K562 (cell line): Measurements from ENCODE around the gene CCT5. TPM values are rescaled to one million over a fixed set of nuclear protein-coding genes. Genes with fewer than 3 reads are reported as not detected.

Experiments
- ATAC-seq: fragments of 200-7000 bp; cut with Tn5 transposase; 3 replicates; pipeline ENCODE4 v1.9.1; 2020; ENCODE audit warnings: moderate library complexity
- BruUV-seq: library from RNA; stranded (reverse); fragments of 400-500 nt; replicated peaks from 2 replicates; lab custom pipeline; 2021; lab: Mats Ljungman, UMichigan
- CTCF ChIA-PET: fragments of 300-600 bp; formaldehyde crosslinking; extraction: SDS; loops from one replicate; lab custom pipeline; 2021; ENCODE audit warnings: low intra/inter-chr PET ratio; lab: Yijun Ruan, JAX
- POLR2A ChIA-PET: fragments of 300-600, 350-650 bp; sonication (Branson Sonifier 250); formaldehyde crosslinking; extraction: SDS; loops from one replicate; lab custom pipeline; 2021; ENCODE audit warnings: antibody characterized with exemption, inconsistent platforms; lab: Yijun Ruan, JAX
- DNase-seq, 4 experiments: peaks; one replicate each; pipeline versions ENCODE4 v3.0.0 to v3.0.0-alpha.2; 2011 to 2018; ENCODE audit warnings: low spot score in 3 of 4, mixed read lengths in 3 of 4; ENCODE audit errors: extremely low read depth in 1 of 4
- FAIRE-seq: peaks from 2 replicates; lab custom pipeline; 2011; peaks lifted over from hg19 to GRCh38; lab: Jason Lieb, UNC
- H2AFZ ChIP-seq: 2 replicates; pipeline ENCODE4 v1.6.0; 2011; ENCODE audit warnings: low read depth, low read length, control low read depth, inconsistent platforms
- H3K27ac ChIP-seq: fragments of 200-600 bp; 3 replicates; pipeline ENCODE4 v1.8.0; 2011; ENCODE audit warnings: low read depth, mild to moderate bottlenecking, control low read depth, inconsistent platforms, low read length, moderate library complexity, mixed read lengths; ENCODE audit errors: extremely low read depth
- H3K27me3 ChIP-seq, 2 experiments: fragments of 300-600 bp in 1 of 2; 2 replicates in 1 of 2; 3 replicates in 1 of 2; pipeline versions ENCODE4 v1.6.0 to v1.8.0; 2011; ENCODE audit warnings: inconsistent platforms in 2 of 2, low read length in 2 of 2, mild to moderate bottlenecking in 1 of 2, mixed read lengths in 1 of 2, moderate library complexity in 1 of 2; ENCODE audit not compliant: control insufficient read depth in 2 of 2, insufficient read depth in 2 of 2
- H3K36me3 ChIP-seq: fragments of 300-600 bp; 3 replicates; pipeline ENCODE4 v1.8.0; 2011; ENCODE audit warnings: mild to moderate bottlenecking, low read length, inconsistent platforms; ENCODE audit not compliant: control insufficient read depth, insufficient read depth
- H3K4me1 ChIP-seq, 2 experiments: fragments of 200-600 bp in 1 of 2; replicated peaks in 1 of 2; 2 replicates in 1 of 2; 3 replicates in 1 of 2; pipeline versions ENCODE4 v1.5.1 to v1.8.0; 2011; ENCODE audit warnings: inconsistent platforms in 2 of 2, low read length in 2 of 2, mild to moderate bottlenecking in 1 of 2, mixed read lengths in 1 of 2, moderate library complexity in 1 of 2; ENCODE audit not compliant: control insufficient read depth in 2 of 2, insufficient read depth in 2 of 2
- H3K4me2 ChIP-seq: 2 replicates; pipeline ENCODE4 v1.6.1; 2011; ENCODE audit warnings: low read length, control low read depth, inconsistent platforms, mixed read lengths; ENCODE audit not compliant: insufficient read depth
- H3K4me3 ChIP-seq: fragments of 200-600 bp; sonication (generic), shearing (Covaris generic); 2 replicates; pipeline ENCODE4 v1.5.1; 2016; ENCODE audit warnings: control low read depth, inconsistent platforms
- H3K79me2 ChIP-seq: fragments of 200-600 bp; 3 replicates; pipeline ENCODE4 v1.8.0; 2011; ENCODE audit warnings: low read length, inconsistent platforms; ENCODE audit not compliant: control insufficient read depth, insufficient read depth
- H3K9ac ChIP-seq, 2 experiments: 2 replicates each; pipeline versions ENCODE4 v1.6.0 to v1.6.1; 2011; ENCODE audit warnings: low read depth in 2 of 2, low read length in 2 of 2, control low read depth in 1 of 2, inconsistent platforms in 1 of 2, mild to moderate bottlenecking in 1 of 2, mixed read lengths in 1 of 2; ENCODE audit not compliant: insufficient read depth in 1 of 2
- H3K9me1 ChIP-seq: one replicate; pipeline ENCODE4 v1.6.0; 2011; ENCODE audit warnings: inconsistent platforms, mild to moderate bottlenecking, low read length, moderate library complexity; ENCODE audit not compliant: control insufficient read depth, insufficient read depth
- H3K9me3 ChIP-seq: replicated peaks from 2 replicates; pipeline ENCODE4 v1.5.1; 2011; ENCODE audit warnings: low read depth, low read length, inconsistent platforms; ENCODE audit not compliant: control insufficient read depth, insufficient read depth
- H4K20me1 ChIP-seq: replicated peaks from 2 replicates; pipeline ENCODE4 v1.6.1; 2011; ENCODE audit warnings: low read length, inconsistent platforms, mixed read lengths; ENCODE audit not compliant: control insufficient read depth, insufficient read depth
- ELF2 ChIP-seq: fragments of 250-450 bp; sonication (Bioruptor Pico); IDR thresholded peaks from 2 replicates; pipeline ENCODE4 v1.5.0; 2021; ENCODE audit warnings: mild to moderate bottlenecking
- GTF2A2 ChIP-seq: IDR thresholded peaks from 2 replicates; pipeline ENCODE4 v1.6.1; 2016; ENCODE audit warnings: mild to moderate bottlenecking, missing genetic modification characterization, missing compliant biosample characterization
- HMG20B ChIP-seq: fragments of 250-450 bp; sonication (Bioruptor Pico); IDR thresholded peaks from 2 replicates; pipeline ENCODE4 v1.5.0; 2021; ENCODE audit warnings: mild to moderate bottlenecking
- HOMEZ ChIP-seq: fragments of 250-450 bp; sonication (Bioruptor Pico); IDR thresholded peaks from 2 replicates; pipeline ENCODE4 v1.4.0; 2020; ENCODE audit warnings: mild to moderate bottlenecking, moderate library complexity
- IRF1 ChIP-seq: sonication (generic); formaldehyde crosslinking; IDR thresholded peaks from 2 replicates; pipeline ENCODE4 v1.8.0; 2022; ENCODE audit warnings: missing genetic modification reagents, mild to moderate bottlenecking, borderline replicate concordance
- KAT8 ChIP-seq: fragments of 450-650 bp; IDR thresholded peaks from 2 replicates; pipeline ENCODE4 v1.6.1; 2016; ENCODE audit warnings: low read depth, mild to moderate bottlenecking
- PRPF4 ChIP-seq: fragments of 200-400 bp; formaldehyde crosslinking; IDR thresholded peaks from one replicate; pipeline ENCODE4 v1.6.1; 2017; ENCODE audit warnings: low read length, low read depth, mild to moderate bottlenecking; ENCODE audit not compliant: insufficient read depth, poor library complexity, severe bottlenecking
- SIX5 ChIP-seq, 2 experiments: IDR thresholded peaks; 2 replicates each; pipeline ENCODE4 v1.6.1; 2011; ENCODE audit warnings: low read length in 2 of 2, borderline replicate concordance in 1 of 2, low read depth in 1 of 2, mild to moderate bottlenecking in 1 of 2, moderate library complexity in 1 of 2; ENCODE audit not compliant: insufficient read depth in 1 of 2
- SMAD2 ChIP-seq: fragments of 150-350 bp; IDR thresholded peaks from 2 replicates; pipeline ENCODE4 v1.6.1; 2014; ENCODE audit warnings: low read depth, mild to moderate bottlenecking, low read length
- SRSF1 ChIP-seq: fragments of 200-400 bp; formaldehyde crosslinking; IDR thresholded peaks from 2 replicates; pipeline ENCODE4 v1.6.1; 2017; ENCODE audit warnings: mild to moderate bottlenecking, low read depth, low read length, moderate library complexity
- TFE3 ChIP-seq: fragments of 450-650 bp; formaldehyde crosslinking; IDR thresholded peaks from 2 replicates; pipeline ENCODE4 v1.4.0; 2020; ENCODE audit warnings: mild to moderate bottlenecking, mixed read lengths
- ZNF224 ChIP-seq: sonication (generic); formaldehyde crosslinking; IDR thresholded peaks from 2 replicates; pipeline ENCODE4 v1.8.0; 2022; ENCODE audit warnings: mild to moderate bottlenecking, missing genetic modification reagents
- ZNF431 ChIP-seq: sonication (generic); formaldehyde crosslinking; IDR thresholded peaks from 2 replicates; pipeline ENCODE4 v1.8.0; 2022; ENCODE audit warnings: mild to moderate bottlenecking, missing genetic modification reagents
- ZNF740 ChIP-seq, 3 experiments: fragments of 200-800 bp in 1 of 3; sonication (Bioruptor generic) in 1 of 3; sonication (generic) in 1 of 3; formaldehyde crosslinking in 1 of 3; IDR thresholded peaks; 2 replicates each; pipeline versions ENCODE4 v1.6.1 to v1.8.0; 2016 to 2022; ENCODE audit warnings: mild to moderate bottlenecking in 2 of 3, missing compliant biosample characterization in 2 of 3, missing genetic modification characterization in 2 of 3, missing genetic modification reagents in 1 of 3
- WGBS: fragments of 100-300 bp; shearing (Covaris generic); methylation state at CpG from one replicate; pipeline ENCODE4 v1.1.6; 2016; ENCODE audit warnings: low coverage, mixed read lengths; ENCODE audit not compliant: insufficient coverage; ENCODE audit errors: missing lambda C conversion rate; 5-methylcytosine and 5-hydroxymethylcytosine counted together
- in situ Hi-C: fragments of 300-500 bp; cut with MboI; formaldehyde crosslinking; loops from 4 replicates; pipeline ENCODE4 v1.15.0; 2018; ENCODE audit warnings: inconsistent platforms, mixed read lengths
- intact Hi-C: fragments of 100-400 bp; cut with micrococcal nuclease; formaldehyde crosslinking; loops from 2 replicates; pipeline ENCODE4 v1.14.2; 2022
- polyA plus RNA-seq, 8 experiments: library from polyadenylated mRNA; depleted of rRNA in 4 of 8; stranded (reverse) in 5 of 8; unstranded in 3 of 8; fragments of >200 nt; fragmentation: Nextera tagmentation in 2 of 8; fragmentation: Illumina TruSeq in 1 of 8; extraction: Ambion mirVana in 2 of 8; extraction: Trizol in 1 of 8; gene quantifications; 2 replicates each; pipeline versions ENCODE4 v1.2.1 to v1.2.3, GENCODE V29; 2011 to 2014; ENCODE audit warnings: inconsistent platforms in 1 of 8, missing spikeins in 1 of 8
- total RNA-seq, 7 experiments: library from RNA; depleted of rRNA in 6 of 7; stranded (reverse); fragments of >200 nt in 6 of 7; fragmentation: Illumina TruSeq in 2 of 7; extraction: Trizol in 2 of 7; gene quantifications; 2 replicates each; pipeline versions ENCODE4 v1.2.1 to v1.2.3, GENCODE V29; 2011 to 2021; ENCODE audit warnings: low replicate concordance in 1 of 7

CCT5 gene
- total and polyA plus RNA-seq, 9 of the 15 experiments (the other 6 are each of a cell fraction or from before 2014, with no cell fraction given): 782 to 1,606 (median 1,153) TPM

GRCh38 chr5:10307206-10308148 lies 57.4 kb downstream of the CCT5 start, which contains the start of gene CMBL:
Gene CMBL, minus strand, starts transcription at chr5:10307902. Its CDS starts 17,140 bp downstream, at chr5:10290762.
- peak; percentile 70 for ATAC-seq
- no peak for TF ChIP-seq TFE3 (CRISPR knock-in tag)
- TF ChIP-seq ZNF740 (CRISPR knock-in tag; IDR thresholded peaks at IDR 0.05): no peak
- no peak for TF ChIP-seq ZNF740 (tag; IDR thresholded peaks at IDR 0.05)
- TF ChIP-seq SMAD2: no peak
- no peak for TF ChIP-seq KAT8
- no peak for TF ChIP-seq HOMEZ (CRISPR knock-in tag)
- no peak for TF ChIP-seq IRF1 (CRISPR knock-in tag)
- no peak for TF ChIP-seq SRSF1
- no peak for TF ChIP-seq ELF2 (CRISPR knock-in tag)
- no peak for TF ChIP-seq SIX5 (IDR thresholded peaks at IDR 0.05; ENCODE audit: borderline replicate concordance in 1 of 2, insufficient read depth in 1 of 2, low read depth in 1 of 2, low read length in 2 of 2)
- no peak for TF ChIP-seq GTF2A2
- TF ChIP-seq HMG20B: no peak
- peak; percentile 67 for TF ChIP-seq ZNF431 (CRISPR knock-in tag)
- TF ChIP-seq ZNF224: no peak
- TF ChIP-seq PRPF4: no peak

More at GRCh38 chr5:10307206-10308148, 57.4 kb downstream of the CCT5 start, which contains the start of gene CMBL:
- no peaks in the 10 kb centered on the region for H3K27me3 ChIP-seq
- H3K4me3 ChIP-seq: peak within 1 kb of the TSS; percentile 78
- H2AFZ ChIP-seq: peak within 1 kb of the TSS; percentile 88
- in situ Hi-C loops (no loop called here), intact Hi-C loops (loop anchor here (5.0 to 10.0 kb wide), 2 partner anchors 55 to 297 kb away; partner anchors contain the start of gene CCT5)
- peaks cover 48 to 77% of the 10 kb centered on the region in 2 experiments for H3K4me1 ChIP-seq
- under 1% methylated on average over 52 of the region's 56 CpGs for WGBS
- peak; percentile 49 for FAIRE-seq
- H3K9me3 ChIP-seq: no peaks in the 10 kb centered on the region
- POLR2A ChIA-PET: interaction anchor here (0.8 to 4.9 kb wide), 5 partner anchors 9 to 44 kb away, joined by 3 to 31 read pairs (median 4); no protein-coding TSS in a partner anchor
- peak; percentile 90 to 95 (median 92) for DNase-seq
- no peaks in the 10 kb centered on the region for H4K20me1 ChIP-seq
- H3K36me3 ChIP-seq: peaks cover 24% of the 10 kb centered on the region
- H3K79me2 ChIP-seq: peaks cover 52% of the 10 kb centered on the region
- peak within 1 kb of the TSS; percentile 91 for H3K27ac ChIP-seq
- H3K9ac ChIP-seq: peak within 1 kb of the TSS; percentile 75 to 92
- no TSS peak for BruUV-seq
- peak within 1 kb of the TSS; percentile 98 for H3K4me2 ChIP-seq
- CTCF ChIA-PET: interaction anchor here (0.7 kb wide), 1 partner anchor 381 kb away, joined by 3 read pairs; no protein-coding TSS in a partner anchor
- no peaks in the 10 kb centered on the region for H3K9me1 ChIP-seq
